PC-9 (cell line): ENCODE data around the gene DLAT.

Experiments used
- CTCF ChIP-seq: fragments of 200-600 bp; sonication (generic); conservative IDR thresholded peaks from 2 replicates; pipeline ENCODE4 v1.6.1; 2017; ENCODE audit warnings: mixed run types, antibody characterized with exemption, mild to moderate bottlenecking, moderate library complexity
- EZH2 ChIP-seq: fragments of 200-600 bp; sonication (generic); IDR thresholded peaks from 2 replicates; pipeline ENCODE4 v1.8.0; 2017; ENCODE audit warnings: antibody characterized with exemption, low read depth

GRCh38 chr11:112103446-112103845 lies 78.2 kb downstream of the DLAT start:
- no peak for TF ChIP-seq EZH2
- no peak for TF ChIP-seq CTCF
